ENCODE data around the gene SERTAD2.
A peak's percentile ranks its signal among the peaks of the same experiment; 100 is the strongest.

Gene SERTAD2

DNA sequence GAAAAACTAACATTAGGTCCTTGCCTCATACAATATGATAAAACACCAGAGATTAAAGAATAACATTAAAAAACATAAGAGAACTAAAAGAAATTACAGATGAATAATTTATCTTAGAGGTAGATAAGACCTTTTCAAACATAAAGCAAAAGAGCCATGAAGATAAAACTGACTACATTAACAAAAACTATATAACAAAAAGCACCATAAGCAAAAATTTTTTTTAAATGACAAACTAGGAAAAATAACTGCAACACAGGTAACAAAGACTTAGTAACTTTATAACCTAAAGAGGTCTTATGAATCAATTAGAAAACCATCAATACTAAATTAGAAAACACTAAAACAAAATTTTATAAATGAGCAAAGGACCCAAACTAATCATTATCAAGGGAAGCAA lies 16.3 kb upstream of the SERTAD2 start:
- no peak for DNase-seq

DNA sequence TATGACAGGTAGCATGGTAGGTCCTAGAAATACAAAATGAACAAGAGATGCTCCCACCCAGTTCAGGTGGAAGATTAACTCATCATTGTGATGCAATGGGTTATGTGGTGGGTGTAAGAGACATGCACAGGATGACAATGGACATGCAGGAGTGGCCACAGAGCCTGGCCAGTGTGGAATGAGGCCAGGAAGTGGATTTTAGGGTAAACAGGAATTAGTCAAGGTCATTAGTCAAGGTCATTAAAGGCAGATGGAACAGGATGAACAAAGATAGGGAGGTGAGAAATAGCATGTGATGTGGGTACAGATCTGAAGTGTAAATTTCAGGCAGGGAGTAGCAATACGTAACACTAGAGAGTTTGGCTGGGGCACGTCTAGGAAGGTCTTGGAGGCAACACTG lies 15.6 kb upstream of the SERTAD2 start:
- no peak for DNase-seq

DNA sequence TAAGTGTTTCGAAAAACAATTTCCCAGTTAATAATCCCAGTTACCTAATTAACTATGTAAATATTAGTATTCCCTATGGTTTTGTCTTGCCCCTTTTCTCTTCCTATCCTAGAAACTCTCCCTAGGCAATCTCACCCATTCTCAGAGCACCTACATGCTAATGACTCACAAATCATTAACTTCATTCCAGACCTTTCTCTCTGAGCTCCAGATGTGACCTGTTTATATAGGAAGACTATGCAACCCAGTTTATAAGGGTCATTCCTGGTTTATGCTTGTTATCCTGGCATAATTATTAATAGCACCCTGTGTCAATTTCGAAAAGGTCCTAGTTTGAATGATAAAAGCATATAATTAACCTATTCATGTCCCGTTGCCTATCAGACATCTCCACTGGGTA lies 14.8 kb upstream of the SERTAD2 start:
- DNase-seq: no peak

- peak; percentile 38 for DNase-seq
Observed at GRCh38 chr2:64667535-64667934, 13.8 kb upstream of the SERTAD2 start.

DNA sequence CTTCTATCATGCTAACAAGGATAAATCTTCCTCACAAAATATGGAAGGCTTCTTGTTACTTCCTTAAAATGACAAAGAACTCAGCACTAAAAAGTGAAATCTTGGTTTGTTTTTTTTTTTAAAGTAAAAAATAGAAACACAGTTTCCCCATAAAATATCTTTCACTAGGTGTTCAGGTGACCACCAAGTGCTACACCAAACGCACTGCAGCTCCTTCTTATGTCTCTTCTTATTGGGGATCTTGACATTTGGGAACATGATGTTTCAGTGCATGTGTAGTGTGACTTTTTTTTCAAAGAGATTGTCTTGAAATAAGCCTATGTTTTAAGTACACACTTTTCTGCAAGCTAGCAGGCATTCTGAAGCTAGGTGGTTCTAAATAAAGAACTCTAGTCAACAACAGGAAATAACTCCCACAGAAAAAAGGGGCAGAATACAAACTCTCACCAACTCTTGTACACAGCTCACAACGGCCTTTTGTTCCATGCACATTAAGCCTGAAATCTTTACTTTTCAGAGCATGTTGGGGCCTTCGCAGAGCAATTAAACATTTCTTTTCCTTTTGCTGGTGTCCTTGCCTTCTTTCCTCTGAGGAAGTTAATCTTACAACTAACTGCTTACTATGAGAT lies 13.2 kb upstream of the SERTAD2 start:
- peak; percentile 76 for DNase-seq

DNA sequence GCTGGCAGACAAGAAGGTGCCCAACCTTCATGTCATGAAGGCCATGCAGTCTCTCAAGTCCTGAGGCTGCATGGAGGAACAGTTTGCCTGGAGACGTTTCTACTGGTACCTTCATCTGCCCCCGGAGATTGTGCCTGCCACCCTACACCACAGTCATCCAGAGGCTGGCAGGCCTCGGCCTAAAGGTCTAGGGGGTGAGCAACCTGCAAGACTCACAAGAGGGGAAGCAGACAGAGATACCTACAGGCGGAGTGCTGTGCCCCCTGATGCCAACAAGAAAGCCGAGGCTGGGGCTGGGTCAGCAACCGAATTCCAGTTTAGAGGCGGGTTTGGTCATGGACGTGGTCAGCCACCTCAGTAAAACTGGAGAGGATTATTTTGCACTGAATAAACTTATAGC lies 12.0 kb upstream of the SERTAD2 start:
- no peak for DNase-seq

GRCh38 chr2:64663402-64663801 lies 9.7 kb upstream of the SERTAD2 start:
- DNase-seq: no peak

DNA sequence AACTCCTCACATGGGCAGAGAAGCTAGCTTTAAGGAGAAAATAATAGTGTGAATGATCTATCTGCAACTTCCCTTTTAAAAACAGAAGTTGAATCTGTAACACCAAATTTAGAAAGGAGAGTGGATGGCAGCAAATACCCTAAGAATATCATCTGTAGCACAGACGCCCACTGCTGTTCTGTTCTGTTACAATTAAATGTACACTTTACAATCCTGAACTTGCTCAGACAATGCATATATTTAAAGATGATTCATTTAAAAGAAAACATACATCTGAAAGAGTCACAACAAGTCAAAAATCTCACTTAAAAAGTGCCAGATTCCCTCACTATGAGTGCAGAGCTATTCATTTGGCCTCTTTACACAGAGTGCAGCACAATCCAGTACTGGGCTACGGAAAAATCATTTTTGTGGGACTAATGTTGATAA lies 8.0 kb upstream of the SERTAD2 start:
- no peak for DNase-seq

GRCh38 chr2:64659252-64659651 lies 5.5 kb upstream of the SERTAD2 start:
- DNase-seq: no peak

DNA sequence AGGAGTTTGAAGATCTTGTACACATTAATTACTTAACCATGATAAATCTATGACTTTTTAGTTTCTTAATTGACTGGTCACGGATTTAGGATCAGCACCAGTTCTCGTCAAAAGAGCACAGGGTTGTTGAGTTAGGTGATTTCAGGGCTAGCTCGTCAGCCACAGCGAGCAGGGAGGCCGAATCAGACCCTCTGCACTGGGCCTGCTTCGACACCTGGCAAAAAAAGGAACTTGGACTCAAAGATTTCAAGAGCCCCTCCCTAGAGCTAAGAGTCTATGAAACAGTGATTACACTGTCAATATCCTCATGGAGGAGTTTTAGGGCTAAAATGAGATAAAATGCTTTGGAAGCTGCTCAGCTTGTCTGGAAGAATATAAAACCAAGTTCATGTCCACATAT lies 4.6 kb upstream of the SERTAD2 start:
- peak; percentile 79 for DNase-seq

DNA sequence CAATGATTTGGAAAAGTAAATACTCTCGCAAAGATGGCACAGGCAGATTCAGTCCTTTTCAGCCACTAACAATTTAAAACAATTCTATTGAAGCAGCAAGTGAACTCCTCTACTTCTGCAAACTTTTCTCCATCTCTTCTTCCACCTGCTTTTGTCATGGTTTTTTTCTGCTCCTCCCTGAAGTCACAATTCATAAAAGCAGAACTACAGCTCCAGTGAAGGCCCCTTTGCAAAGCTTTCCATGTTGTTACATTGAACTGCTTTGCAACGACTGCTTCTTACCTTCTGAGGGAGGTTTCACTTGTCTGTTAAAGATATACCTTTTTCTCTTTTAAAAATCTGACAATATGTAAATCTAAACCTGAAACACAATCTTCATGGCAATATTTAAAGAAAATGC lies 3.7 kb upstream of the SERTAD2 start:
- no peak for DNase-seq

- no peak for DNase-seq
Observed at GRCh38 chr2:64656379-64656778, 2.7 kb upstream of the SERTAD2 start.

DNA sequence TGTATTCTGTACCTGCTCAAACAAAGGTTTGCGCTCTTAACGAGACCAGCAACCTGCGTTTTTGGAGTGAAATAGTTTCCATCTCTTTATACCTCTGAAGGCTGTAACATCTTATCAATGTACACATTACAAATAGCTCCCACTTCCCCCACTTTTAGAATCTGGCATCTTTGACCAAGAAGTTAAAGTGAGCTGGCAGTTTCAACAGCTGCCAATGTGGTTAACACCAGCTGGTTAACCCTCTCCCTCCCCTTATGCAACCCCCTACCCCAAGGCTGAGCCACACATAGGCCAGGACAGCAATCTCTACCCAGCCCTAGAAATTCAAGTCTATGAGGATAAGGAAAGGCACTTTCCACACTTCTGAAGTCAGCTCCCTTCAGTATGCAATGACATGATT lies 2.2 kb upstream of the SERTAD2 start:
- peak; percentile 77 for DNase-seq

- DNase-seq: peak; percentile 47
Observed at GRCh38 chr2:64655018-64655664, 1.4 kb upstream of the SERTAD2 start.

GRCh38 chr2:64654063-64654811 lies 524 bp upstream of the SERTAD2 start:
- peak; percentile 78 for DNase-seq

- peak; percentile 68 for DNase-seq
Observed at GRCh38 chr2:64652231-64653108, 1.2 kb downstream of the SERTAD2 start.

GRCh38 chr2:64651590-64651989 lies 2.1 kb downstream of the SERTAD2 start:
- no peak for DNase-seq

GRCh38 chr2:64650722-64651338 lies 2.9 kb downstream of the SERTAD2 start:
- DNase-seq: no peak

GRCh38 chr2:64650296-64650695 lies 3.4 kb downstream of the SERTAD2 start:
- no peak for DNase-seq

DNA sequence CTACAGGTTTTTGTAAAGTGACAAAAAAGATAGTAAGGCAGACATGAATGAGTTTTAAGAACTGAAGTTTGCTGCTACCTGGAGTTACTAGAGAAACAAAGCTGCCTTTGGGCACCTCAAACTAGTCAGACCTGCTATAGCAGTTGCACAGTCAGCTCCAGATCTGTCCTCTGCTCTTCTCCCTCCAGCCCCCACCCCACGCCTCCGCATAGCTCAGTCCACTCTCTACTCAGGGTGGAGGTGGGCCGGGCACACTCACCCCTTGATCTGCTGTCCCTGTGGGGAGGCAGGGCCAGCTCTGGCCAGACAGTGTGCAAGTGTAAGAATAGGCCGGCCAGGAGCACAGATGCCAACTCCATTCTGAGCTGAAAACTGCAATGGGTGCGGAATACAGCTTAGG lies 4.1 kb downstream of the SERTAD2 start:
- no peak for DNase-seq

- DNase-seq: no peak
Observed at GRCh38 chr2:64649013-64649484, 4.7 kb downstream of the SERTAD2 start.

All from RPMI8226 (cell line).